T follicular helper cell (primary cell): ENCODE measurements around the gene KRTAP25-1.

Experiments used
- DNase-seq: peaks from one replicate; pipeline ENCODE4 v3.0.0-alpha.2; 2020; ENCODE audit warnings: low read depth

Gene KRTAP25-1

DNA sequence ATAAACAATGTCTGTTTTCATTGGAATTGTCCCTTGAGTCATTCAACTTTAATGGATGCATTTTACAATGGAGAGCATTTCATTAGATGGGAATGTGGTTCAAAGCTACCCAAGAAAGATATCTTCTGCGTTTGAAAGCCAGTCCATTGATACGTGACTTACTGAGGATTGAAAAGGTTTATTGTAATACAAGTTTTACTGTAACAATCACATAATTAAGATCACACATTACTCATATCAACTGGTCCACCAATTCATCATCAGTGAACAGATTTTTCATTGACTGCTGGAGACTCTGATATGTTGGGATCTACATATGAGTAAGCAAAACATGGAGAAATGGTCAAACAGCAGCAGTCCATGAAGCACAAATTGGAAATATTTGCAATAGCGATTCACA is 39.4 kb downstream of the KRTAP25-1 start:
- DNase-seq, result no peak

DNA sequence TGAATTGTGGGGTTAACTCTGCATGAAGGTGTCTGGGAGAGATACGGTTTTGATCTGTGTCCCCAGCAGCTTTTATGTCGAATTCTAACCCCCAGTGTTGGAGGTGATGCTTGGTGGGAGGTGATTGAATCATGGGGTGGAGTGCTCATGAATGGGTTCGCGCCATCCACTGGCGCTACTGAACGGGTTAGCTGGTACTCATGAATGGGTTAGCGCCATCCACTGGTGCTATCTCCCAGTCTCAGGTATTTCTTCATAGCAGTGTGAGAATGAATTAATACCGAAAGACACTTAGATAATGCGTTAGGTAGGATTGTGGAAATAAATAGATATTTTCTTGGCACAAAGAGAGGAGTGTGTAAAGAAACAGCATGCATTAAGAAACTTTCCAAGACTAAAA is 40.5 kb downstream of the KRTAP25-1 start:
- no peak for DNase-seq

DNA sequence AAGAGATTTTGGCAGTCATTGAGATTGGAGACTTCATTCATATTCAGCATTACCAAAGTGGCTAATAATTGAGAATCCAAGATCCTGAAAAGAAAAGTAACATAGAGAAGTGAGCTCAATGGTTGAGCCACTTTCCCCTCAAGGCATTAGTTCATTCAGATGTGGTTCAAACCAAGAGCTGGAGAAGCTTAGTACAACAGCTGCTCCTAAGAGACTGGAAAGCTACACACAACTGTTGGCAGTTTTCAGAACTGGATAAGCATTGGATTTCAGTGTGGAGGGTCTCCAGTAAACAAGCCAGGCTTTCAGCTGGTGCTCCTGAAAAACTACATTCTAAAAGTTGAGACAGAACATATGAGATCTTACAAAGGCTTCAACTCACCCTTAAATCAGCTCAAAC is 44.3 kb downstream of the KRTAP25-1 start:
- no peak for DNase-seq

DNA sequence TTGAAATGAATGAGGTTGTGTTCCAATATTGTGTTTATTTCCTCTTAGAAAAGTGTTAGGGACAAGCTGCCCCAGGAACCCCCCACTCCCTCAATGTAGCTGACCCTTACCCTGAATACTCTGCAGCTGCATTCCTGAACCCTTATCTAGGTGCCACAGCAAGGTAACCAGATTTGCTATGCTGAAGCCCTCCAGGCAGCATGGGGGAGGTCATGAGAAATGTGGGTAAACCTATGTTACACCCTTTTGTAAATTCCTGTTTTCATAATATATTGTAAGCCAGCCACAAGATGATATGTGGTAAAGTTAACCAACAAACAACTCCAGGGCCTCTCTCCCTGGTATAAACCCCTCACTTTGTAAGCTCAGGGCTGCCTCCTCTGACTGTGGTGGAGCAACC is 45.6 kb downstream of the KRTAP25-1 start:
- DNase-seq, result no peak

DNA sequence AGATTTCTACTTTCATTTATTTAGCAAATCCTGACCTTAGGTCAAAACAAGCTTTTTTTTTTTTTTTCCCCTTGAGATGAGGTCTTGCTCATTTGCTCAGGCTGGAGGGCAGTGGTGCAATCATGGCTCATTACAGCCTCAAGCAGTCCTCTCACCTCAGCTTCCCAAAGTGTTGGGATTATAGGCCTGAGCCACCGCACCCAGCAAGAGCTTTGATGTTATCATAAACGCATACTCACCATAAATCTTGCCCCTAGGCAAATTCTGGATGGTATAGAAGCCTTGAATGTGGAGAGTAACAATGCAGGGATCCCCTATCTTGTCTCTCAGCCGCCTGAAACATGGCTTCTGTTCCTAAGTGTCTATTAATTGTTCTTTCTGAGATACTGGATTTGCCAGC is 48.7 kb downstream of the KRTAP25-1 start:
- no peak for DNase-seq
